HK-2 (cell line): ENCODE measurements around the gene POLD1.
"Not testable (repeated sequence)": the region's sequence is repeated elsewhere in the genome, so short reads cannot be mapped to it uniquely, and the experiment has no call there.

Experiments
- DNase-seq: peaks from one replicate; pipeline ENCODE4 v3.0.0-alpha.2; 2018; ENCODE audit not compliant: unreplicated experiment

Gene POLD1

GRCh38 chr19:50383852-50384684 lies at the start of gene POLD1:
Gene POLD1 (plus strand): TSS chr19:50384347. CDS start chr19:50398852, 14,505 bp downstream.
- peak; percentile 99 for DNase-seq

DNA sequence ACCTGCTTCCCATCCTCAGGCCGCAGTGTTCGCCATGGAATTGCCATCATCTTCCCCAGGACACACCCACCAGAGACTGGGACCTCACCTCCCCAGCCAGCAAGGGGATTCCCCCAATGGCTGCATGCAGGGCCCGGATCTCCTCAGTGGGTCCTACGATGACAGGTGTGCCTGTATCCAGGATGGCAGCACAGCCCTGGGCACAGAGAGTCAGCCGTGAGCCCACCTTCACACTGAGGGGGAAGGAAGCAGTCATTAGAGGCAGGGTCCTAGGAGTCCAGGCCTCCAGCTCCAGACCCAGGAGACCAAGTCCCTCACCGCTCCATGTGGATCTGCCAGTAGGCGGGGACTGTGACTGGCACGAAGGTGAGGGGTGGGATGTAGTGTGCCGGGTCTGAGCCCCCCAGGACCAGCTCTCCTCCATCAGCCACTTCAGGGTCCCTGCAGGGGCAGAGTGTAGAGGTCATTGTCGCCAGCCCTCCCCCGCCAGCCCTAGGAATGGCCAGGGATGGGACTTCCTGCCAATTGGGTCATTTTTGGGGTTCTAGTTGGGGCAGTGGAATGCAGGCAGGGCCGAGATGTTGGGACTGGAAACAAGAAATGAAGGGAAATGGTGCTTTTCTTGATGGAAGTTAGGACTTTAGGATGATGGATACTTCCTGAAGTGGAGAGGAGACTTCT lies 49.3 kb upstream of the POLD1 start:
- no peak for DNase-seq

DNA sequence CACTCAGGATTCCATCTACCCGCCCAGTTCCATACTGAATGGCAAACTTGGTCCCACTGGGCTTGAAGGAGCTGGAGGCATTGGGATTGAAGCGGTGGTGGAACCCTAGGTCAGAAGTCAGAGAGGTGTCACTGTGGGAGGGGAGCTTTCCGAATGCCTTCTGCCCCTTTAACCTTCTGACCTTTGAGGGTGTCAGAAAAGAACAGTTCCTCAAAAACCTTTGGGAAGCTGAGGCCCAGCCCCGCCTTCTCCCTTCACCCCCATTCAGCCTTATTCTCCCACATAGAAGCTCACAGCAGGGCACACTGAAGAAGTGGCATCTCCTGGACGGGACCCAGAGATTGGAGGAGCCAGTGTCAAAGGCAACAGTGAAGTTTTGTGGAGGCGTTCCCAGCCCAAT lies 47.1 kb upstream of the POLD1 start:
- not testable (repeated sequence) for DNase-seq

- DNase-seq: no peak
These were observed 43.8 kb upstream of the POLD1 start for GRCh38 chr19:50340331-50340730.

- no peak for DNase-seq
These were observed 43.0 kb upstream of the POLD1 start for GRCh38 chr19:50341091-50341564.

DNA sequence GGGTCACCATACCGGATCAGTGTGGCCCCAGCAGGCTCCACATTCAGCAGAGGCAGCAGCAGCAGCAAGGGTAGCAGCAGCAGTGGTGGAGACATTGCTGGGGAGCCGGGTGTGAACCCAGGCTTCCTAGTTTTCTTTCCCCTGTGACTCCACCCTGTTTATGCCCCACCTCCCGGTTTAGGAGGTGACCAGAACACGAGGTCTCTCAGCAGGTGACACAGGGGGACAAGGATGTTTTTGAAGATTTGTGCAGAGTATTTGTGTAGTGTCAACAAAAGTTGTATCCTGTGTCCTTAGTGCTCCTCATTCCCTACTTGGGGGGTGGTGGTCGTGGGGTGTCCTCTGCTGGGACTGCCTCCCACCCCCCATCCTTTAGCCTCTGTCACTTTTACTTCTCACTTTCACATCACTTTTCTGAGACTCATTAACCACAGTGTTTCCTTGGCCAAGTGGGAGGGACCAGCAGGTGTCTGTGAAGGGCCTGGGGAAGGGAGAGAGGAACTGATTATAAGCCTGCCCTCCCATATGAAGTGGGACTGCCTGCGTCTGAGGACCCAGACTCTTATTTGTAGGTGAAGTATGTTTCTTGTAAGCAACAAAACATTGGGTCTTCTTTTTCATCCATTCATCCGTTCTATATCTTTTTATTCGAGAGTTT lies 39.4 kb upstream of the POLD1 start:
- no peak for DNase-seq

DNA sequence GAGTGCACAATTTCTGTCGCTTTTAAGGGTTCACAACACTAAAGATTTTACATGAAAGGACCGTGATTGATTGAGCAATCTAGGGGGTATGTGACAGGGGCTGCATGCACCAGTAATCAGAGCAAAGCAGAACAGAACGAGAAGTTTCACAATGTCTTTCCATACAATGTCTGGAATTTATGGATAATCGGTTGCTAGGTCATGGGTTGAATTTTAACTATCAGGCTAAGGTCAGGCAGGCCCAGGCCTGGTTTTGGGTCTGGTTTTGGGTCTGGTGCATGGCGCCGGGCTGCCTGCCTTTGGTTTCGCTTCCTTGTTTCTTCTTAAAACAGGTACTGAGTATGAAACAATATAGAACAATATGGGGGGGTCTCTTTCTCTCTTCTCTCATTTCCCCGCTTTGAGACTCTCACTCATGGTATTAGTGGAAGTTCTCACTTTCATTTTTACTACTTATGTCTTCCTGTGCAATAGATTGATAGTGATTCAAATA lies 37.0 kb upstream of the POLD1 start:
- DNase-seq: not testable (repeated sequence)

GRCh38 chr19:50349277-50350057 lies 34.7 kb upstream of the POLD1 start:
- no peak for DNase-seq

GRCh38 chr19:50352242-50352641 lies 31.9 kb upstream of the POLD1 start:
- DNase-seq: no peak

- DNase-seq: not testable (repeated sequence)
These were observed 30.7 kb upstream of the POLD1 start for GRCh38 chr19:50353487-50353880.

GRCh38 chr19:50356691-50357177 lies 27.4 kb upstream of the POLD1 start:
- DNase-seq: no peak

DNA sequence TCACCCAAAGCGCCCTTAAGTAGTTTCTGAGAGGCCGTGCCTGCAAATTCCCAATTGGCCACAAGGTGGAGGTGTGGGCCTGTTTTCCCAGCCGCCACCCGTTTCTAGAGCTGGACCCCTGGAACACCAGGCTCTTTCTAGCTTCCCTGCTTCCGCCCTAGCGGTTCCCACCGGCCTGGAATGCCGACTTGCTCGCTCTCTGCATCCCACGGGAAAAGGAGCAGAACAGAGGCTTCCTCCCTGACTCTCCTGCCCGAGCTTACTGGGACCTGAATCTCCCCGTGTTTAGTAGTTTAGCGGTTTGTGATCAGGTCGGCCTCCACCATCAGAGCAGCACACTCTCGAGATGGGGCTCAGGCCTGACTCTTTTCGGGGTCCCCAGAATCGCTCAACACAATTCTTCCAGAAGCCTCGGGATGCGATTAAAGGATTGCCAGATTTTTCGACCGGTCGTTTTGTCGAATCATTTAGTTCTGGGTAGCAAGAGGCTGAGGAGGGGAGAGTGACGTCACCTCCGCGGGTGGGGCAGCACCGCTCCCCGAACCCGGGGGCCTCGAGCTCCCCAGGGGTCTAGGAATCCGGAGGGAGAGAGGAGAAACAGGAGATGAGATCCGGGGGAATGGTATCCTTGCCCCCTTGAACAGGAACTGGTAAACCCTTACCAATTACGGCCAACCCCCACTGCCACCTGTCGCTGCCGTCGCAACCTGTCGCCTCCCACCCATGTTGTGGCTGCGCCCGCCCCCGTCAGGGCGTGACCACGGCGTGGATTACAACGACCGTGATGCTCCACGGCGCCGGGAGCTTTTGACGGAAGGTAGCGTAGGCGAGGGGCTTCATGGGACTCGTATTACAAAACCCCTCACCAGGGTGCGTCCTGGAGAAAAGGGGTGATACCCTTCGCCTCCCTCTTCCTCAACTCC lies 26.7 kb upstream of the POLD1 start:
- peak; percentile 72 for DNase-seq

DNA sequence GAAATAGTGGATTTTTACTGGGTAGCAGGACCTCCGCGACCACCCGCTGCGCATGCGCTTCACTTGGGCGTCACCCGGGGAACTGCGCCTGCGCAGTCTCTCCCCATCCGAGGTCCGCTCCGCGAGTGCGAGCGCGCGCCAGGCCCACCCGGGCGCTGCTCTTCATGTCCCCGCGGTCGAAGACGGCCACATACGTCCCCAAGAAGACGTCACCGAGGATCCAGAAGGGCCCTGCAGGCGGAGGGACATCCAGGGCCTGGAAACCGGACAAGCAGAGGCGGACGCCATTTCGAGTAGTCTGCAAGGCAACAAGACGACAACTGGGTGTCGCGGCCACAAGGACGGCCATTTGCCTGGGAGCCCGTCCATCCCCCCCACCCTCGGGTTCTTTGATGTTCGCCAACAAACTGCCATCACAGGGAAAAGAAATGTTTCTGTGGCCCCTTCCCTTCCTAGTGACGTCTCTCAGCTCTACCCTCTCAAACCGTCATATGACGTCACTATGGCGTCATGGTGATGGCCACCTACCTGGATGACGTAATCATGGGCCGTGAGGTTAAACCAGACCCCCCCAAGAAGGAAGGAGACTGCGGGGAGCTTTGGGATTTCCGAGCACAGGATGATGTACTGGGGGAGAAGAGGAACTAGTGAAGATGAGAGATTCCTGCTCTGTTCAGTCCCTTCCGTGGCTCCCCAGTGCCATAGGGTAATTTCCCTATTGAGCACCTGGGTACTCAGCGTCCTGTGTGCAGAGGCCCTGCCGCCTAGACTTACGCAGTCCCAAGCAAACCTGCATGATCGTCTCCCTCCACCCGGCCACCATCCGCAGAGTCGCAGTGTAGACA lies 25.4 kb upstream of the POLD1 start:
- DNase-seq: no peak

DNA sequence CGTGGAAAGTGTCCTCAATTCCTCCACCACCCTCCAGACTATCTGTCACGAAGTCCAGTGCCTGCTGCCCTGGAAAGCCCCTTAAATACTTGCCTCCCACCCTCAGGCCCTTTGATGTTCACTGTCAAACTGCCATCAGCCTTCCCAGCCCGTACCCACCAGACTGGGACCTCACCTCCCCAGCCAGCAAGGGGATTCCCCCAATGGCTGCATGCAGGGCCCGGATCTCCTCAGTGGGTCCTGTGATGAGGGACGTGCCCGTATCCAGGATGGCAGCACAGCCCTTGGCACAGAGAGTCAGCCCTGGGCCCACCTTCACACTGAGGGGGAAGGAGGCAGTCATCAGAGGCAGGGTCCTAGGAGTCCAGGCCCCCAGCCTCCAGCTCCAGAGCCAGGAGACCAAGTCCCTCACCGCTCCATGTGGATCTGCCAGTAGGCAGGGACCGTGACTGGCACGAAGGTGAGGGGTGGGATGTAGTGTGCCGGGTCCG lies 24.8 kb upstream of the POLD1 start:
- DNase-seq: no peak

- no peak for DNase-seq
These were observed 22.7 kb upstream of the POLD1 start for GRCh38 chr19:50361290-50362029.

GRCh38 chr19:50362030-50362412 lies 22.1 kb upstream of the POLD1 start:
- no peak for DNase-seq

GRCh38 chr19:50362656-50363424 lies 21.3 kb upstream of the POLD1 start:
- peak; percentile 64 for DNase-seq
